Inflammatory macrophage treated with lipopolysaccharide for 4 hours (primary cell): ENCODE measurements around the gene MEGF10.

Experiments used
- DNase-seq: peaks from one replicate; pipeline ENCODE4 v3.0.0-alpha.2; 2020

Gene MEGF10

DNA sequence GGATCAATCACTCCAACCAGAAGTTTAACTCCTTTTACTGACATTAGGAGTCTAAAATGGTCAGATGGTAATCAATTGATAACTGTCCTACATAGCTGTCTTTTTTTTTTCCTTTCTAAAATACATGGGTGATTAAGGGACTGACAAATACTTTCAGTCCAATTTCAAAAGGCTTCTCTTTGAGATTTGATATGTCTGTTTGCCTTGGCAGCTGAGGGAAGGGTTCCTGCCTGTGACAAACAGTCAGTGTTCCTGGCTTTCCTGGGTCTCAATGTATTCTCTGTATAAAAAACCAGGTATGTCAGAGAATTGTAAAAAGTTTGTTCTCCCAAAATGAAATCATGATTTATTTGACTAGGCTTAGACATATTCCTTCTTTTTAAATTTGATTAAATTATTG is 84.5 kb downstream of the MEGF10 start:
- no peak for DNase-seq

DNA sequence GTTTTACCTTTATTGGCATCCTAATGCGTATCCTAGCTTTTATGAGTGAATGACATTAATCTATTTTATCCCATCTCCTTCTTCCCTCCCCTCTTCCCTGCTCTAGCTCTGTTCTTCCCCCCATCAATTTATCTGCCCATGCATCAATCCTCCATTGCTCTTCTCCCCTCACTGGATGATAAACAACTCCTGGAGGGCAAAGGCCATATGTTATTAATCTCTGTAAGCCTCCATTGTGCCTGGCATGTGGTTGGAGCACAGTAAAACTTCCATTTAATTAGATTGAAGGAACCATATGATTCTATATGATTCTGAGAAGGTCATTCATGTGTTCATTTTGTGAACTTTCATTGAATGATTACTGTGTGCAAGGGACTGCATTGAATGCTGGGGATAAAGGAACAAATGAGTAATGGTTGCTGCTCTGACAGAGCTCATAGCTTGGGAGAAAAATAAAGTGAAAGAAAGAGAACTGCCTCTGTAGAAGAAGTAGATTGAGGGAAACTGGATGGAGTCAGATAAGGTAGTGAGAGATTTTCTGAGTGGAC is 85.0 kb downstream of the MEGF10 start:
- DNase-seq, result no peak

DNA sequence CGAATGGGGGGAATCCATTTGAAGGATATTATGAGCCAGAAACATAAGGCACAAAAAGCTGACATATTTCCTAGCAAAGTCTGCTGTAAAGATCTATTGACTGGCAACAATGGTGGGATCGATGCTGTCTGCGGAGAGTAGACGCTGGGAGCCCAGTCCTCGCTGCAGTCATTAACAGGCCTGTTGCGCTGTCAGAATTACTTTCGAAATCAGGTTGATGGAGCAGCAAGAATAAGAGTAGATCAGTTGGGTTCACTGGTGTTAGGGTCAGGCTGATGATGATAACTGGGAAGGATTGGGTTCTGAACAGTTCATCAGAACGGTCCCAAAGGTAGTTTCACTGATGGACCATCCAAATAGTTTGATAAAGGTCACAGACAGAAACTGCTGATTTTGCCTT is 87.1 kb downstream of the MEGF10 start:
- DNase-seq, result no peak

DNA sequence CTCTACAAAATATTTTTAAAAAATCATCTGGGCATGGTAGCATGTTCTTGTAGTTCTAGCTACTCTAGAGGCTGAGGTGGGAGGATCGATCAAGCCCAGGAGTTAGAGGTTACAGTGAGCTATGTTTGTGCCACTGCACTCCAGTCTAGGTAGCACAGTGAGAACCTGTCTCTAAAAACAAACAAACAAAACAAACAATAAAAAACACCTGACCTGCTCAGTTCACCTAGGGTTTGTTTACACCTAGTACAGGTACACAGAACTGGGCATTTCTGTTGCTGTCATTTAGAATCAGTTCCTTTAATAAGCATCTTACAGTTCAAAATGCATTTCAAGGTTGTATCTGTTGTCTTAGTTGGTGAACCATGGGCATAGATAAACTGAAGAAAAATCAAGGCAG is 95.3 kb downstream of the MEGF10 start:
- DNase-seq, result no peak

DNA sequence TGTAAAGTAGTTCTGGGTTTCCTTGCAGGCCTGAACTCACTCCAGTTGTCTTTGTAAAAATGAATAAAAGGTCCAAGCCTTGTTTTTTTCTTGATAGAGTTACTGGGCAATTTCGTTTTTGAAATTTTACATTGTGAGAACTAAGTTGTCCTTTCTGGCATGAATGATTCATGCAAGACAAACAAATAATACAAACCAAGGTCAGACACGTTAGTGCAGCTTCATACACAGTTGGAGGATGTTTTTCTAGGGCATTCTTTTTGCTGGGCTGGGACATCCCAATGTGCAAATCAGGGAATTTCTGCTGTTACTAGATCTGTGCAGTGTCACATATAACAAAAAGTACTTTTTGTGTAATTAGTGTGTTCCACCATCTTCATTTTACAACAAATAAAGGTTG is 96.0 kb downstream of the MEGF10 start:
- DNase-seq, result no peak

DNA sequence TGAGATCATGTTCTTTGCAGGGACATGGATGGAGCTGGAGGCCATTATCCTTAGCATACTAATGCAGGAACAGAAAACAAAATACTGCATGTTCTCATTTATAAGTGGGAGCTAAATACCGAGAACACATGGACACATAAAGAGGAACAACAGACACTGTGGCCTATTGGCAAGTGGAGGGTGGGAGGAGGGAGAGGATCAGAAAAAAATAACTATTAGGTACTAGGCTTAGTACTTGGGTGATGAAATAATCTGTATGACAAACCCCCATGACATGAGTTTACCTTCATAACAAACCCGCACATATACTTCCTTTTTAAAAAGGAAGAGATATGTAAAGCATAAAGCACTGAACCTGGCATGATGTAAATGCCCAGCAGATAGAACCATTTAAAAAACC is 99.0 kb downstream of the MEGF10 start:
- peak; percentile 32 for DNase-seq

DNA sequence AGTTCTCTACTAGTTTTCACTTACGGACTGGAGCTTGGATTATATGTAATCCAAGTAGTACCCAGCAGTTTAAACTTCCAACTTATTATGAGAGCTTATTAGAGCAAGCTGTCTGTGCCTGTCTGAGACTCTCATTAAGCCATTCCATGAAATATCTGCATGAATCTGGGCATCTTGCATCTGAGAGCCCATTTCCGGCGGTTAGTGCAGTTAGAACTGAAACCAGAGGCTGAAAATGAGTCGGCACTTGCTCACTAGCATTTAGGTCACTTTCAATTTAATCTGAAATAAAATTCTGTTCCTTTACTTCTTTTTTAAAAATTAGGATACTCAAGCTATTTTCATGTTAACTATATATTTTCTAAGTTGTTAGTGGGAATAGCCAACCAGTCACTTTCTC is 102.2 kb downstream of the MEGF10 start:
- no peak for DNase-seq

DNA sequence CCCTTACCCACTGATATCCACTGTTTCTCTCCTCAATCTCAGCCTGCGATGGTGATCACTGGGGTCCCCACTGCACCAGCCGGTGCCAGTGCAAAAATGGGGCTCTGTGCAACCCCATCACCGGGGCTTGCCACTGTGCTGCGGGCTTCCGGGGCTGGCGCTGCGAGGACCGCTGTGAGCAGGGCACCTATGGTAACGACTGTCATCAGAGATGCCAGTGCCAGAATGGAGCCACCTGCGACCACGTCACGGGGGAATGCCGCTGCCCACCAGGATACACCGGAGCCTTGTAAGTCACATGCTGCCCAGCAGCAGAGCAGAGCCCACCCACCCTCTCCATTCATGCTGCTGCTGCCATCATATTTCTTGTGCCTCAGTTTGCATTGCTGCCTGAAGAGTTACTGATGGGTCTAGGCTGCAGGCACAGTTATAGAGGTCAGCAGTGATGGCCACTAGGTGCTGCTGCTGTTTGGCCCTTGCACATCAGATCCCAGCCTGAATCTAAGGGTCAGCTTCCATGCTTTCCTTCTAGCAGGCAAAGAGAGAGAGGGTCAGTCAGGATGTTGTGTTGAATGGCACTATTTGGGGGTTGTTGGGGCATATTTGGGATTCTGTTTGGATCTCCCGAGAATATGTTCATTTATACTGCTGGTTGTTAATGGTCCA is 106.0 kb downstream of the MEGF10 start:
- DNase-seq, result no peak

DNA sequence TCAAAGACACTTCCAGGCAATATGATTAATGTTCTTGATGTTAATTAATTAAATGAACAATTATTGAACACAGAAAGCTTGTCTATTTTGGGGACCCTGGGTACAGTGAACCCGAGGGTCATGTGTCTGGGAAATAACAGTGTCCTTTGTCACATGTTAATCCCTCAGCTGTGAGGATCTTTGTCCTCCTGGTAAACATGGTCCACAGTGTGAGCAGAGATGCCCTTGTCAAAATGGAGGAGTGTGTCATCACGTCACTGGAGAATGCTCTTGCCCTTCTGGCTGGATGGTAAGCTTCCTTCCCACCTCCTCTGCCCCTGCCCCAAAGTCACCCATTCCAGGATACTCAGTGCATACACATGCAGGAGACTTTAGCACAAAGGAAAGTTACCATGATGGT is 107.9 kb downstream of the MEGF10 start:
- DNase-seq, result no peak

DNA sequence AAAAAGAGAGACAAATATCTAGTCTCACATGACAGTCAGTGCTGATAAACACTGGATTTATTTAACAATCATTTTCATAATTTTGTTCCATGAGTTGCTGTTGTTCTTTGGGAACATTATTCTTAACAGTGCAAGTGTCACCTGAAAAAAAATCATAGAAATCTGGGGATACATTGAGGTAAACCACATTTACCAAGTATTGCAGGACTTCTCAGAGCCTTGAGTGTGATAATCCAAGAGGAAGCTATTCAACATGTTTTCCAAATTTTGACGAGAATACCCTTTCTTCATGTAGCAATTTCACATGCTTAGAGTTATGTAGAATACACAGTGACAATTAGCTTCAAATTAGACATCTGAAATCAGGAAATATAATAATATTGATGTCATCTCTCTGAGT is 108.5 kb downstream of the MEGF10 start:
- DNase-seq, result no peak

DNA sequence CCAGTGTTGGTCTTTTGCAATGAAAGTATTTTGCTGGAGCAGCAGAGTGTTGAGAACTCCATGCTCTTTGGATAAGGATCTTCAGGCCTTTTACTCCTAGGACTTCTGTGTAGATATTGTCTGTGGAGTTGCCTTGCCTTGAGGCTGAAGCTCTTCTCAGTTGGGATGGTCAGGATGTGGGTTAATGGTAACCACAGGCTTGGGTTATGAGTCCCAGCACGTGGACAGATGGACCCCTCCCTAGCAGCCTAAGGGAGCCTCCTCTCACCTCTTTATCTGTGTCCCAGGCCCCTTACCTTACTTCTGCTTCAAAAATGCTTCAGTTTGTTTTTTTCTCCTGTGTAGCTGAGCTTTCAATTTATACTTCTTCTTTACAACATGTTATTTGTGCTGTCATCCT is 109.9 kb downstream of the MEGF10 start:
- no peak for DNase-seq

DNA sequence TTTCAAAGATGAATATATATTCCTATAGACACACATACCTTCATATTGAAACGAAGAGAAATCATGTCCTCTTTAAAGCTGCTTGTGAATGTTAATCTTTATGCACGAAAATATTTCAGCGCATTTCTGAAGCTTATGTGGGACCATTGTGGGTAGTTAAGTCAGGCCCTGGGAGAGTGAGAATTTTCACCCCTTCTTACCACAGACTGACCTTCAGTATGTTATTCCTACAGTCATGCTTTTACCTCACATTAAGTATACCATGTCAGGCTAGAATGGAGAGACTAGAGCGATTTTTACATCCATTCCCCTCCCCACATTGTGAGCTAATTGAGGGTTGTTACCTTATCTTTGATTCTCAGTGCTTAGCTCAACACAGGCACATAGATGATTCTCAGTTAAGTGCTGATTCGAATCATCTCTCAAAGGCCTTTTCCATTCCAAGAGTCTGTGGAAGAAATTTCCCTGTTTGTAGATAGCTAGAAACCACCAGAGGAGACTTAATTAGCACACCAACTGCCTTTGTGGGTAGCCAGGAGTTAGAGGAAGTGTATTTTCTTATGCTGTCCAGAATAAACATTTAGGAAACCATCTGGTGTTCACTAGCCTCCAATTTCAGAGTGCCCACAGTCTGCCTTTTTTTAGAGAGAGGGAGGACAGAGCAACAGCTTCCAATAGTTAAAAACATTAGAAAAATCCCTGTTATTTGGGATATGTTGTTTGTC is 110.5 kb downstream of the MEGF10 start:
- DNase-seq, result no peak

DNA sequence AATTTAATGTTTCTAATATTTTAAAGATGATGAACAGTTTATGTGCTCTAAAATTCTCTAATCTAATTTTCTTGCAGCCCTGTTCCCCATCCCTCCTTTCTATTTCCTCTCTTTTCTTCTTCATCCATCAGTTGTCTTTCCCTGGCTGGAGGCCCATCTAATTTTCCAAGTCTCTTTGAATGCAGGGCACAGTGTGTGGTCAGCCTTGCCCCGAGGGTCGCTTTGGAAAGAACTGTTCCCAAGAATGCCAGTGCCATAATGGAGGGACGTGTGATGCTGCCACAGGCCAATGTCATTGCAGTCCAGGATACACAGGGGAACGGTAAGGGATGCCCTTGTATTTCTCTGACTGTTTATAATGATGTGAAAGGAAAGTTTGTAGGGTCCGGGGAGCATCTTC is 111.8 kb downstream of the MEGF10 start:
- no peak for DNase-seq

DNA sequence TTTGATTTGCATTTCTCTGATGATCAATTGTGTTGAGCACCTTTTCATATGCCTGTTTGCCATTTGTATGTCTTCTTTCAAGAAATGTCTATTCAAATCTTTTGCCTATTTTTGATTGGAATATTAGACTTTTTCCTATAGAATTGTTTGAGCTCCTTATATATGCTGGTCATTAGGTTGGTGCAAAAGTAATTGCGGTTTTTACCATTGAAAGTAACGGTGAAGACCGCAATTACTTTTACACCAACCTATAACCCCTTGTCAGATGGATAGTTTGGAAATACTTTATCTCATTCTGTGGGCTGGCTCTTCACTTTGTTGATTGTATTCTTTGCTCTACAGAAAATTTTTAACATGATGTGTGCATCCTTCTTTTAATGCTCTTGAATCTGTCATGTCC is 113.6 kb downstream of the MEGF10 start:
- no peak for DNase-seq

DNA sequence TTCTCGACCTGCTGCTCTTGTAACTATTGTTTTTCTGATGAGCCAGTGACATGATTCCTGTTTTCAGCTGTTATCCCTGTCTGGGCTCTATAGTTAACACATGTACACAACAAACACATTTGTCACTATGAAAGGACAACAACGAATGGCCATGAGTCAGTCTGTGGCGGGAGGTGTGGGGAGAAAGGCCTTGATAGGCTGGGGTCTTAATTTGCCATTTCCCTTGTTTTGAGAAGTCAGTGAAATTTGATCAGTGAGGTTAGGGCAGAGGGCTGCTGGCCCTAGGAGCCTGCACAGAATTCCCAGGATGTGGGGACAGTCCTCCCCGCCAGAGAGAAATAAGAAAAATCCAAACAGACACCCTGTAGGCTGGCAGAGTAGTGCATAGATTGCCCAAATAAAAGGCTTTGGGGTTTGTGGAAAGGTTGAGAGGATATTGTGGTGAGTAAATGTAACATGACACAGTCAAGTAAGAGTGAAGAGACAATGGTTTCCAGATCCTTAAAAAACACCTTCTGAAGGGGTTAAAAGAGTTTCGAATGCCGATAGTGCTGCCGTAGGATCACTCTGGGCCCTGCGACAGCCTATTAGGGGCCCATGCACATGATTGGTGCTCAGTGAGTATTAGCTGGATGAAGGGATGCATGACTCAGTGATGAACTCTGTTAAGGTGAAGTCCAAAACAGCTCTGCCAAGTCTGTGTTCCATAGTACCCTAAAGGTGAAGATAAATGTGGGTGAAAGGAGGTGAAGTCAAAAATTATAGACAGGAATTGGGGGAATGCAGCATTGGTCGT is 115.9 kb downstream of the MEGF10 start:
- DNase-seq, result no peak

DNA sequence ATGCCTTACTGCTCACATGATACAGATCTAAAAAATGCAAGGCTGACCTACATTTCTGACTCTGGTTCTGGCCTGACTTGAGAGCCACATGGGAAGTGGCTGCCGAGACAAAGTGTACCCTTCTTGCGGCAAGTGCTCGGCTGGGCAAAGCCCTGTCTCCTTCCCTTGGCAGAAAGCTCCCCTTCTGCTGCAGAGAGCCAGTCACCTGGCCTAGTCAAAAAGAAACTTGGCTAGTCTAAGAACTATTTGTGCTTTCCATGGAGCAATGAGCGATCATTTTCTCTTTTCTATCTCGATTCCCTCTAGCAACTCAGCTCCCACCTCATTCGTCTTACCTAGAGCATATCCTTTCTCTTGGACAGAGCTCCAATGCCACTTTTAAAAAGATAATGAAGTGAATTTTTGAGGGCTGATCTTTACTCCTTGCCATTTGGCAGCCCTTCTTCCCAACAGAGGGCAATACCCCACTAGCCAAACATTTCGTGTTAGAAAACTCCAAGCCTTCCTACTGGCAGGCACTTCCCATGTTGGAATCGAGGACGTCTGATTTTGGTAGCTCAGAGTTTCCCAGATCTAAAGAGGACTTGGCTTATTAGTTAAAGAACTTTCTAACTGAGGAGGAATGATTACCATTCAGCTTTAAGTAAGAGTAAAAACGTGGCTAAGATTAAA is 118.8 kb downstream of the MEGF10 start:
- no peak for DNase-seq

DNA sequence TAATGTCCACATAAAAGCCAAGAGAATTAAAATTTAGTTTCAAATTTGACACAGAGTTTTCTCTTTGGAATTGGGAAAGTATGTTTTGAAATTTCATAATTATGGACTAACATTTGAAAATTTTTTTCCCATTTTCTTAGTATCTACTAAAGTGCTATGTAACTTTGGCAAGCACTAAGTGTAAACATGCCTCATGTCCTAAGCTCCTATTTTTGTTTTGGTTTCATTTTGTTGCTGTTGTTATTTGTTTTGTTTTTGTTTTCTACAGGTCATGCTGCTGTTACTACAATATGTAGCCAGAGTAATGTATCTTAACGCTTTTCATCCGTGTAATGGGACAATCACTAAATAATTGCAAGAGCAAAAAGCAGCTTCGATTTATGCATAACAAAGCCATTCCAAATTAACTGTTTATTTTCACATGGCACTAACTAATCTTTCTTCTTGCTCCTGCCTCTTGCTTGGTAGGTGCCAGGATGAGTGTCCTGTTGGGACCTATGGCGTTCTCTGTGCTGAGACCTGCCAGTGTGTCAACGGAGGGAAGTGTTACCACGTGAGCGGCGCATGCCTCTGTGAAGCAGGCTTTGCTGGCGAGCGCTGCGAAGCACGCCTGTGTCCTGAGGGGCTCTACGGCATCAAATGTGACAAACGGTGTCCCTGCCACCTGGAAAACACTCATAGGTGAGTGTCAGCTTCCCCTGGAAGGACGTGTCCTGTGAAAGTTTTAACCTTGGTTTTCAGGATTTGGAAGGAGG is 119.5 kb downstream of the MEGF10 start:
- peak; percentile 2 for DNase-seq

DNA sequence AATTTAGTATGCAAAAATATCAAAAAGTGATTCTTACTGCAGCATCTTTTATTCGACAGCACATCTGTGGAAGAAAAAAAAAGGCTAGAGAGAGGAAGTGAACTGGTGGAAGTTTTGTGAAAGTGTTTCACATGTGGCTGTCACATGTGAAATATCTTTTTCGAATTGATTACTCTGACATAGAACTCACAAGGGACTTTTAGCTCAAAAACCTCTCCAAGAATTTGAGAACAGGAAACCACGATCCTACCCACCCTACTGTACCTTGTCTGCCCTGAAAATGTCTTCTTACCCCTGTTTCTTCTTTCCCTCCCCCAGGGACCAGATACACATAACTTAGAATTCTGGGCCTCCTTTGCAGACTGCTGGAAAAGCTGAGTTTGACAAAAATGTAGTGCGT is 120.4 kb downstream of the MEGF10 start:
- no peak for DNase-seq

DNA sequence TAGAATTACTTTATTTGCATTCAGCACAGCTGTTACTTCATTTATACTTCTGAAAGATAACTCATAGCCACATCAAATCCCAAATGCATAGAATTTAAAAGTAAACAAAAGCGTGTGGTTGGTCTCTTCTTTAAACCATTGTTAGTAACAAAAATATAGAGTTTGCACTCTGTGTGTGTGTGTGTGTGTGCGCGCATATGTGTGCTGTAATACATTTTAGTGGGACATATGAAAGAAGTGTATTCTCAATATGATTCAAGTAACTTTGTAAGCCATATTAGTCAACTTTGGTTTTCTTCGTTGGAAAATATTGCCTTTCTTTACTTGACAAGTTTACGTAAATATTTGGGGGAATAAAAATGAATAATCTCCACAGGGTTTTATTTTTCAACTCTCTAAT is 120.8 kb downstream of the MEGF10 start:
- DNase-seq, result no peak

DNA sequence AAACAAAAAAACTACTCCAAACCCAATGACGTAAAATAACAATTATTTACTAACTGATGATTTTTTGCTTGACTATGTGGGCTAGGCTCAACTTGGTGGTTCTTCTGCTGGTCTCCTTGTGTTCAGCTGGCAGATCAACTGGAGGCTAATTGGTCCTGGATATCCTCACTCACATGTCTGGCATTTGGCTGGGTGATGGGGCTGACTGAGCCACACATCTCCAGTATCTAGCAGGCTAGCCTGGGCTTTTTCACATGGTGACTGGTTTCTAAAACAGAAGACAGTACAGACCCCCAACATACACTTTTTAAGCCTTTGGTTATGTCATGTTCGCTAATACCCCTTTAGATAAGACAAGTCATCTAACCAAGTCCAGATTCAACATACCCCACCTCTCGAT is 122.1 kb downstream of the MEGF10 start:
- DNase-seq, result no peak

DNA sequence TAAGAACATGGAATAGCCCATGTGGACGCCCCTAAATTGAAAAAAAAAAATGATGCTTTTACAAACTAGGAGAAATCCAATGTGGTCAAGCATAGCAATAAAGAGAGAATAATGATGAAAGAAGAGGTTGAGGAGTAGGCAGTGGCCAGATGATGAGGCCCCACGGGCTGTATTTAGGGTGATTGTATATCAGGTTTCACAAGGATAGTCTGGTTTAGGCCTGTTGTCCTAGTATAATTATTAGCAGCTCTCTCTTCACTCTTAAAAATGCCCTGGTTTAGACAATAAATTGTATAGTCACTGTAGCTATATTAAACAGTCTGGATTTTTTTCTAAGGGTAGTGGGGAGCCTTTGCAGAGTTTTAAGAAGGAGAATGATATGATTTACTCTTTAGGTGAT is 124.4 kb downstream of the MEGF10 start:
- no peak for DNase-seq

DNA sequence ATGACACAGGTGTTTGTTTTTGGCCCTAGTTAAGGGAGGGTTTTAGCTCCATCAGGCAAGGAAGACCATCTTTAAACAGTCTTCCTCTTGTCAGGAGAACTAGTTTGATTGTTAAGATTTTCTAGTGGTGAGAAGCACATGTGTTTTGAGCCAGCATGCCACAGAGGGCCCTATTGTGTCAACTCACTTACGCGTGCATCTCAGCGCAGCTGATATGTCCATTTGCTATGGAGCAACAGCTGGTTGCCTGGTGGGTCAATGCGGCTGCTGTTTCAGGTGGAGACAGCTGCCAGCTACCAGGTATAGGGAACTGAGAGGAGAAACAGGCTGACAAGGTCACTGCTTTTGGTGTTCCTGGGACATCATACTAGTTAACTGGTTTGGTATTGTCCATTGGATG is 126.3 kb downstream of the MEGF10 start:
- no peak for DNase-seq

DNA sequence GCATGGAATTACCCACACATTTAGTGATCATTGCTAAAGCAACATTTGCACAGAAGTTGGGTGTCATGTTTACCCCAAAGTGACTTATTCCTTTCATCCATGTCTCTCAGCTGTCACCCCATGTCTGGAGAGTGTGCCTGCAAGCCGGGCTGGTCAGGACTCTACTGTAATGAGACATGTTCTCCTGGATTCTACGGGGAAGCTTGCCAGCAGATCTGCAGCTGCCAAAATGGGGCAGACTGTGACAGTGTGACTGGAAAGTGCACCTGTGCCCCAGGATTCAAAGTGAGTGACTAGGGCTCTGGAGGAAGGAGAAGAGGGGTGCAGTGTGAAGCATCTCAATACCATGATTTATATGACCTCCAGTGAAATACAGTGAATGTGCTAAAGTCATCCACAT is 126.9 kb downstream of the MEGF10 start:
- no peak for DNase-seq
